Measurements from ENCODE around the gene DCTN1.

DCTN1 gene

DNA sequence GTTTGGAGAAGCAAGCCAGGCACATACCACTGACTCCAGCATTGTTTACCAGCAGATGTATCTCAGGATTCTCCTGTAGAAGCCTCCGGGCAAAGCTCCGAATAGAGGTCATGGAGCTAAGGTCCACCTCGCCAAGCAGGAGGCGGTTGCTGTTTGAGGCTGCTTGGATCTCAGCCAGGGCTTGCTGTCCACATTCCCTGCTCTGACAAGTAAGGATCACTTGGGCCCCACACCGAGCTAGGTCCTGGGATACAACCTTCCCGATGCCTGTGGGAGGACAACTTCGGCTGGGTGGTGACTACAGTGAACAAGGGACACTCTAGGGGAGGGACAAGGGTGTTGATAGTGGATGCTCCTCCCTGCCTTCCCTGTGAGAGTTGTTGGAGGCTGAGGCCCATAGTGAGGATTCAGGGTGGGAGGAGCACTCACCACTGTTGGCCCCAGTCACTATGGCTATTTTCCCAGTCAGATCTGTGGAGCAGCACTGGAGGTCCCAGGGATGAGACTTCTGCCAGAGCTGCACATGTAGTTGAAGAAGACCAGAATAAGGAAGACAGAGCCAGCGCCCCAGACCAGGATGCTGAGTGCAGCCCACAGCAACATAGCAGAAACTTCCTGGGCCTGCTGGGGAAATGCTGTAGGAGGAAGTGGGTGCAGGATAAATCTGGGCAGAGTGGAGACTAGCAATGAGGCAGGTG lies 33.0 kb upstream of the DCTN1 start:
- DNase-seq = no peak

DNA sequence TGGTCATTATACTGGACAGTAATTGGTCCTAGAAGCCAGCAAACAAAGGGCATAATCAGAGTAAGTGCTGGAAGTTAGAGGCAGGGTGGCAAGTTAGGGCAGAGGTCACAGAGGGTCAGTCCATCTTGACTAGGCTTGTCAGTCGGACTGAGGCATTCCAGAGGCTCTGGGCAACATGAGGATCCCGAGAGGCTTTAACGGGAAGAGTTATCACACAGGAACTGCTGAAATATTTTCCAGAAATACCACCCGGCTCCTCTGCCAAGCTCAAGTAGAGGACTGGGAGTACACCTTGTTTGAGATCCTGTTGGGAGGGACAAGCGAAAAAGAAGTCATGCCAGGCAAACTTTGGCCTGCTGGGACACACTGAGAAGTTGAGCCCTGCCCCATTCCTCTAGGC lies 27.6 kb upstream of the DCTN1 start:
- DNase-seq = no peak

DNA sequence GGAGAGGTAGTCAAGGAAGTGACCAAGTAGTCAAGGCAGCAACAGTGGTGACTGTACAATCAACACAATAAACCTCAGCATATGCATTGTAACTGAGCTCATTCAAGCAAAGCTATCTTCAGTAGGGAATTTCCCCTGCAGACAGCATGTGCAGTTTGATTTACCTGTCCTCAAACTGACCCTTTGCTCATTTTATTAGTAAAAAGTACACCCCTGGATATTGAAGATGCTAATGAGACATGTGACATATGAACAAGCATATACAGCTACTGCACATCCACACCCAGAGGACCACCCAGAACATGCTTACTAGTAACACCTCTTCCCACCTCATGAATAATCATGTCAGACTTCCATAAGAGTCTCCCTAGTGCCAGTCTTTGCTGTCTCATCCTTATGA lies 25.9 kb upstream of the DCTN1 start:
- DNase-seq = no peak

DNA sequence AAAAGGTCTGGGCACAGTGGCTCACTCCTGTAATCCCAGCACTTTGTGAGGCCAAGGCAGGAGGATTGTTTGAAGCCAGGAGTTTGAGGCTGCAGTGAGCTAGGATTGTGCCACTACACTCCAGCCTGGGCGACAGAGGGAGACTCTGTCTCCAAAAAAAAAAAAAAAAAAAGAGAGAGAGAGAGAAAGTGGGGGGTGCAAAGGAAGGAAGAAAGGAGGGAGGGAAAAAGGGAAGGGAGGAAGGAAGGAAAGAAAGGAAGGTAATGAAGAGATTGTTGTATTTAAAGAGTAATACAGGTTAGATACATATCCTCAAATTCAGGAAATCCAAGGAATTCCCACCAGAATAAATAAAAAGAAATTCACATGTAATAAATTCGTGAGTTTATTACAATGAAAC lies 21.8 kb upstream of the DCTN1 start:
- DNase-seq = no peak

DNA sequence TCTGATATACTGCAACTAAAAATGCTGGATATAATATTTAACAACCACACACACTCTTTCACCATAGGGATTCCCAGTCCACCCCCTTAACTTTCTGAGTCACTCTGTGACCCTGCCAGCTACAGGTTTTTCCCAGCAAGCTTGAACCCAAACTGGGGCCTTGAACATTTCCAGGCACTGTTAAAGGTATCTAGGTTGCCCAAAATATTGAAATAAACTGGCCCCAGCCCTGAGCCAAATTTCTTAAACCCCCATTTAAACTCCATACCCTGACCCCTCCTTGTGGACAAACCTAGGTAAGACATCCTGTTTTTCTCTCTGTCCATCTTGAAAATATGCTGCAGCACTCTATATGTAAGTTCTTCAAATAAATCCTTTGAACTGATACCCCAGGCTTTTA lies 19.7 kb upstream of the DCTN1 start:
- DNase-seq = peak; percentile 11

DNA sequence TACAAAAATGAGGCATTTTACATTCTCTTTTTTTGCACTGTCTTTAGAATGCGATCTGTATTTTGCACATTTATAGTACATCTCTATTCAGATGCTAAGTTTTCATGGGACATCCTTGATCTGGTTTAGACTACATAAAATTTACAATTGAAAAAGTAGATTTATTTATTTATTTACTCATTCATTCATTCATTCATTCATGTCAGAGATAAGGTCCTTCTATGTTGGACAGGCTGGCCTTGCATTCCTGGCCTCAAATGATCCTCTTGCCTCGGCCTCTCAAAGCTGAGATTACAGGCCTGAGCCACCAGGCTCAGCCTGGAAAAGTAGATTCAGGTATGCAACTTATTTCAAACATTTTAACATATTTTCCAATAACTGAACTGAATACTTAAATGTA lies 16.0 kb upstream of the DCTN1 start:
- no peak for DNase-seq

DNA sequence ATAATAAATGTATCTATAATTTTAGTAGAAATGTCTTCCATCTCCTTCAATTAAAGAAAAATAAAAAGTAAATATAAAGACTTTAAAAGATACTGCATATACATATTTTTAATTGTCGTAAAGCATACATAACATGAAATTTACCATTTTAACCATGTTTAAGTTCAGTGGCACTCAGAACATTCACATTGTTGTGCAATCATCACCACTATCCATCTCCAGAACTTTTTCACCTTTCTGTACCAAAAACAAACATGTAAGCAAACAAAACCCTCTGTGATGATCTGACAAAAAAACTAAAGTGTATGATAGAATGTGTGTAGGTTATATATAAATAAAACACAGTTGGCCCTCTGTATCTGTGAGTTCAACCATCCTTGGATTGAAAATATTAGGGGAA lies 13.4 kb upstream of the DCTN1 start:
- DNase-seq = no peak

DNA sequence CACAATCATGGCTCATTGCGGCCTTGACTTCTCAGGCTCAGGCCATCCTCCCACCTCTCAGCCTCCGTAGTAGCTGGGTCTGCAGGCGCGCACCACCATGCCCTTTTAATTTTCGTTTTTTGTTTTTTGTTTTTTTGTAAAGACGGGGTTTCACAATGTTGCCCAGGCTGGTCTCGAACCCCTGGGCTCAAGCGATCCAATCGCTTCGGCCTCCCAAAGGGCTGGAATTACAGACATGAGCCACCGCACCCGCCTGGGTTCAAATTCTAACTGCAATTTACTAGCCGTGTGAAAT lies 12.3 kb upstream of the DCTN1 start:
- no peak for DNase-seq

DNA sequence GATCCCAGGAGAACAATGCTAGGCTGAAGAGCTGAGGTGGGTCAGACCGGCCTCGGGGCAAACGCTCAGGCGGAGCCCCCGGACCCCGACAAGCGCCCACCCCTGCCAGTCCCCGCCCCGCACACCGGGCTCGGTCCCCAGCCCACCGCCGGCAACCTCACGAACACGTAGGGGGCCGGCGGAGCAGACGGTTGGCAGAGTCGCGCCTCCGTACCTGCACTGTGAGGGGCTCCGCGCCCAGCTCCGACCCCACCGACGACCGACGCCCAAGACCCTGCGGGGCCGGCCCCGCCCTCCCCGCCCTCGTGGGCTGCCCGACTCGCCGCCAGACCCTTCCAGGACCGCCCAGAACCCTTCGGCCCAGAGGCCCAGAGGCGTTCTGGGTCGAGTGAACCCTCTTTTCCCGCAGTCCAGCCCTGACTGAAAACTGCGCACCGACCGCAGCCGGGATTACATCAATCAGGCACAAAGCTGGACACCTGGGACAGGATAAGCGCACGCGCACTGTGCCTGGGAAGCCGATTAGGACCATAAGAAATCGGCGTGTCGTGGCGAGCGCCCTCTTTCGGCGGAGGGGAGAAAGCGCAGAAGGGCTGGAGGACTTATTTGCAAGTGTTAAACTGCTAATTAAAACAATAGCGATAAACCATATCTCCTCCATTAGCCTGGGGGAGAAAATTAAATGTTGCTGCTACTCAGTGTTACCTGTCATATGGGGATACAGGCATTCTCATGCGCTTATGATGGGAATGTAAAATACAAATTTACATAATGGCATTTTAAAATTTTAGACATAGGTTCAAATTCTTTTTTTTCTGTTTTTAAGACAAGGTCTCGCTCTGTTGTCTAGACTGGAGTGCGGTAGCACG lies 11.7 kb upstream of the DCTN1 start:
- peak; percentile 82 for DNase-seq

DNA sequence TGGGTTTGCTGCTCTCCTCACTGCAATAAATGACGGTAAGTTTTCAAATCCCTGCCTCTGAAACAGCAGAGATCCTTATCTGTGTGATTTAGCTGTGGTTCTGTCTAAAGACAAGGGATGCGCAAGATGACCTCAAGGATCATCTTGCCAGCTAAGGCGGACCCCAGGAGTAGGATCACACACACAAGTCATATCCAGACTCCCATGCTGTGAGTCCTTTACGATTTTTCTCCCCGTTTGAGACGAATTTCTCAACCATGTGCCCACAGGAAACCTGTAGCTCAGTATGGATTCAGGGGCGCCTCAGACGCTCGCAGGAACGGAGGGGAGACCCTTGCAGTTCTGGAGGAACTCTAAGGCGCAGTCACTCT lies 11.1 kb upstream of the DCTN1 start:
- no peak for DNase-seq

DNA sequence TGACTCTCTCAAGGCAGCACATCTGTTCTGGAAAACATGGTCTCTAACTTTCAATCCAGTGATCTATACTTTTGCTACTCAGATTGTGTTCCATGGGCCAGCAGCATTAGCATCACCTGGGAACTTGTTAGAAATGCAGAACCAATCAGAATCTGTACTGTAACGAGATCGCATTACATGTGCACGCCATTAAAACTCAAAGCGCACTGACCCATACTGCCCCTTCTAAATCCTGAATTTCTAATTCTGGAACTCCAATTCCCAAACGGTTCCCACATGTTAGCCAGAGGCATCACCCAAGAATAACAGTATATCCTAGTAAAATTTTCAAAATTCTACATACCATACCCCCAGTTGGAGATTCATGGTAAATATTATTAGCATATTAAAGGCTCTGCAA lies 10.5 kb upstream of the DCTN1 start:
- DNase-seq = no peak

DNA sequence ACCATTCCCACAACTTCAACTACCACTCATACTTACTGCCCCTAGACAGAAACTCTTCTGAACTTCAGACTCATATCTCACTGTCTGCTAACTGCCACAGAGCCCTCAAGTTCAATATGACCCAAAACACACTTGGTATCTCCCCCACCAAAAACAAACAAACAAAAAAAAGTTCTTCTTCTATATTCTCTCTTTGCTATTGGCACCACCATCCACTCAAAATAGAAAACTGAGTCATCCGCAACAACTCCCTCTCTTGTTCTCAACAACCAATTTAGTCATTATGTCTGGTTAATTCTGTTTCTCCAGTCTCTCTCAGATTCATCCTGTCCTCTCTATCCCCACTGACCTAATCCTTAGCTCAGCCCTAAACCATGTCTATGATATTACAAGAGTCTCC lies 7.2 kb upstream of the DCTN1 start:
- DNase-seq = no peak

DNA sequence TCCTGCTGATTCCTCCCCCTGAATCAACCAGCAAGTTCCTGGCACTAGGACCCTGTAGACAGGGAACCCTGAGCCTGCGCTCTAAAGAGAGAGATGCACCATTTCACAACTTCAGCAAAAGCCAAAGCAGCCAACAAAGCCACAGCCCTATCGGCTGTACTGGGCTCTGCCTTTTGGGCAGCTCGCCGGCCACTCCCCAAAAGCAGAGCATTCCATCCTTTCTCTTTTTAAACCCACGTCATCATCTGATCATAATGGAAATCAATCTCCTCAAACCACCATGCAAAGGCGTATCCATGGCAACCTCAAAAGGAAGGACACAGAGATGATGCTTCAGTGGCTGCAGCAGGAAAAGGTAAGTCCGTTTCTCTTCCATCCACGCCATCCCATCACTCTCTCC lies 5.3 kb upstream of the DCTN1 start:
- DNase-seq = no peak

DNA sequence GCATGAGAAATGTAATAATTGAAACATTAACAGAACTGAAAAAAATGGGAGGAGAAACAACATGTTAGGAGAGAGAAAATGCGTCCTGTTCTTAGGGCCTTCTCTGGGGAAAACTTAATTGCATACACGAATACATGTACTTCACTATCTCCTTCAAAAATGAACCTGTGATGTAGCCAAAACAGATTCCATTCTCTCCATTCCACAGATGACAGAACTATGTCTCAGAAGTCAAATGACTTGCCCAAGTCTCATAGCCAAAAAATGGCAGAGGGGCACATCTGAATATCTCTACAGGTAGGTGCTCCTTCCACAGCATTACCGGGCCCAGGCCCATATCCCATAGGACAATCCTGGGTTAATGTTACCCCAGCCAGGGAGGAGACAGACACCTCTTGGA lies 3.9 kb upstream of the DCTN1 start:
- no peak for DNase-seq

DNA sequence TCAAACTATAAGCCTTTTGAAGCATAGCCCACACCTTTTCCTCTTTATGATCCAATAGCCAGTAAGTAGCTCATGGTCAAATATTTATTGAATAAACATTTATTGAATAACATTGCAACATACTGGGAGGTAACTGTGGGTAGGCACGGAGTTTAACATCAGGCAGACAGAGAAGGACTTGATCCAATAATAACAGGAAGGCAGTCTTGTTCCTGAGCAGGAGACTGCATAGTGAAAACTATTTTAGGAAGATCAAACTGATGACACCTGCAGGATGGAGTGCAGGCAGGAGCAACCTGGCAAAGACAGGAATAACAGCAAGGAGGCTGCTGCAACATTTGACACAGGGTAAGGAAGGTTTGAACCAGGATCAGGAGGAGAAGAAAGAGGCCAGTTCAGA lies 3.1 kb upstream of the DCTN1 start:
- DNase-seq = no peak

DNA sequence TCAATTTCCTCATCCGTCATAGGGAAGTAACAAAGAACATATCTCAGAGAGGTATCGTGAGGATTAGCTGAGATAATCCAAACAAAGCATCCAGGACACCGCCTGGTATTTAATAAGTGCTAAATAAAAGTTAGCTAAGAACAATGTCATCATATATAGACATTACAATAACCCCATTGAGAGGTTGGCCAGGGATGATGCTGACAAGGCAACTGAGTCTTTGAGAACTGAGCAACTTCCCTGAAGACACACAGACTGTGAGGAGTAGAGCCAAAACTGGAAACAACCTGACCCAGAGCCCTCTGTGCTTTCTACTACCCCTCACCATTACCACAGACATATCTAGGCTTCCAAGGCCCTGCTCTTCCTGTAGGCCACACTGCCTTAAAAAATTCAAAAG lies 1.6 kb upstream of the DCTN1 start:
- no peak for DNase-seq

DNA sequence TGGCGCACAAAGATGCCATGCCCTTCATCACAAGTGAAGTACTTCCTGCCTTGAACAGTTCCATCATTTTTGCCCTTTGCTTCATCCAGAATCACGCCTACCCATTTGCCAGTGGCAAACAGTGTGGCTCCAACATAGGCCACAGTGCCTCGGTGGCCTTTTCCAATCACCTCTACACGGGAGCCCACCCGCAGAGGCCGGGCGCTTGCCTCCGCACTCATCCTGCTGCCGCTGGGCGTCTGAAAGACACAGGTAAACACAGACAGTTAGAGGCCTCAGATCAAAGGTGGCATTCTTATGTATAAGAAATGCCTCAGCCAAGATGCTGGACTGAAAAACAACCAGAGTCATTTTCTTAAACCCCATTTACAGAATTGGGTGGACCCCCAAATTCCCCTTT lies 2.1 kb downstream of the DCTN1 start:
- no peak for DNase-seq

DNA sequence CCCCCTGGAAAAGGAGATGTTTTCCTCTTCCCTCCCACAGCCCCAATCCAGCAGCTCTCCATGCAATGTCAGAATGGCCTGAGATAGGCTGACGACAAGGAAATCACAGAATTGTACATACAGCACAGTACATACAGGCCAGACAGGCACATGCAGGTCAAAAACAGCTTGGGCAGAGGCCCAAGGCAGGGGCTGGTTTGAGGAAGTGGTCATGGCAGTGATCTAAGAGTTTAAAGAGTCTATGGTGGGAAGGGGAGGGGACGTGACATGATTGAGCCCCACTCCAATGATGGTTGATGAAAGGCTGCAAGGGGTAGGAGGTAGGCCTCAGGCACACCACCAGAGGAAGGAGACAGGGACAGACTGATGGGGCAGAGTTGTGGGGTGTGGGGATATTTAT lies 4.3 kb downstream of the DCTN1 start:
- no peak for DNase-seq

DNA sequence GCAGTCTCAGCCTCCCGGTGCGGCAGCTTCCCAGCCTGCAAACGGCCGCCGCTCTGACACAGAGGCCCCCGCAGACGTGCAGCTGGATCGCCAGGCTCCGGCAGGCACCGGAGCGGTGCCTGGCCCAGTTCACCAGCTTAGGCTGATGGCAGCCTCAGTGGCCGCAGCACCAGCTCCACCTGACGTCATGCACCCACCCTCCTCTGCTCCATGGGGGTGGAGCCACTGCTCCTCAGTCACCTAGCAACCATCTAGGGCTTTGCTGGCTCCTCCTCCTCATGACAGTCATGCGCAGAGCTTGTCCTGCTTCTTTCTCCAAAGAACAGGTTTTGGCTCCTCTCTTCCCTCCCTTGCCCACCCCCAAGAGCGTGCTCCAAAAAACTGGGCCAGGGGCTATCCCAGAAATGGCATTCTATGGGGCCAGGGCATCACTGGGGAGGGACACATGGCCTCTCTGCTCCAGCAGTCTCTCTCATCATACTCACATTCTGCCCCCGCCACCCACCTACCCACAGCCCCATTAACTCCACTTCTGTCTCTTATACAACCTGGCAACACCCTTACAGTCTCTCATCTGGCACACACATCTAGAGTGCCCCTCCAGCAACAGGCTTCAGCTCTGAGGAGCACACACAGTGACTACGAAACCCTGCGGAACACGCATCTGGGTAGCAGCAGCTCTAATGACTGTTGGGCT lies 5.5 kb downstream of the DCTN1 start:
- peak; percentile 86 for DNase-seq

DNA sequence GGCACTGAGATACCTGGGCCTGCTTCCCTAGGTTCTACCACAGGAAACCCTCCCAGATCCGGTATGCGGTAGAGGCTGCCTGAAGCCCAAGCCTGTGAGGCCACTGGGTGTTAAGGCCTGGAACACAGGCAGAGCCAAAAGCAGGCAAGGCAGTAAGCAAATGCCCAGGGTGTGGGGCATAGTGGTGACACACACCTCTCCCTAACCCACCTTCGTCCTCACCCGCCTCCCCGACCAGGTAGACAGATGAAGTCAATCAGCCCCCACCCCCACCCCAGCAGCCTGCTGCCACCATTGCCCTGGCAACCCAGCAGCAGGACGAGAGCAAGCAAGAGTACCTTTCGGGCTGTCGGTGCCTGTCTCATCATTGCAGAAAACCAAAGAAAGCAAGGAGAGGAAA lies 6.1 kb downstream of the DCTN1 start:
- peak; percentile 9 for DNase-seq

DNA sequence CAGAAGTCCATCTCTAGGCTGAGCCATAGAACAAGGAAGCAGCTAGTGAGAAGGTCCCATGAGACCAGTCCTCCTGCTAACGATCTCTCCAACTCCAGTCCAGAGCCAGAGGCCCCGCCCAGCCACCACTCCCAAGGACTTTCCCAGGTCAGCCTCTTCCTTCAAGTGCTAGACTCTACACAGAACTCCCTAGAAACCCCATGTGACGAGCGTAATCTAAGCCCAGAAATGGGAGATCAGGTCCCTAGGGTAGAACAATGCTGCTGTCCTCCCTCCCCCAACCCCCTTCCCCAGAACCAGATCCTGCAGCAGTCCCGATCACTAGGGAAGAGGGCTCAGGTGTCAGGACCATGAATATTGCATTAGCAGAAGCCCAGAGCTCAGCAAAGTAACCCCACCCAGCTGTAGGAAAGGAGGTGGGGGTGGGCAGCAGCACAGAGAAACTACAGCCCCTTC lies 6.9 kb downstream of the DCTN1 start:
- no peak for DNase-seq

DNA sequence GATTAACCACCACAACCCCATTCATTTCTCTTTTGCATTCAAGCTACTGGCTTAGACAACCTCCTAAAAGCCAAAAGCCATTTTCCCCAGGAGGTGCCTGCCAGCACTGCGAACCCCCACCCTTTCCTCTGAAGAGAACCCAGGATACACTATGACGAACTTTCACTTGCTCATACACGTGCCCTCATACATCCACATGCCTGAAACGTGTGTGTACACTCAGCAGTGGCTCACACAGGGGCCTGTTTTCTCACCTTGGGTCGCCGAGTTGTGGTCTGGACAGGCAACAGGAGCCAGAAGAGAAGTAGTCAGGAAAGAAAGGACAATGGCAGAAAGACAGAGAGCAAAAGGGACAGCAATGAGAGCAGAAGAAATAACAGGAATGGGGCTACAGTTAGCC lies 7.4 kb downstream of the DCTN1 start:
- DNase-seq = no peak

DNA sequence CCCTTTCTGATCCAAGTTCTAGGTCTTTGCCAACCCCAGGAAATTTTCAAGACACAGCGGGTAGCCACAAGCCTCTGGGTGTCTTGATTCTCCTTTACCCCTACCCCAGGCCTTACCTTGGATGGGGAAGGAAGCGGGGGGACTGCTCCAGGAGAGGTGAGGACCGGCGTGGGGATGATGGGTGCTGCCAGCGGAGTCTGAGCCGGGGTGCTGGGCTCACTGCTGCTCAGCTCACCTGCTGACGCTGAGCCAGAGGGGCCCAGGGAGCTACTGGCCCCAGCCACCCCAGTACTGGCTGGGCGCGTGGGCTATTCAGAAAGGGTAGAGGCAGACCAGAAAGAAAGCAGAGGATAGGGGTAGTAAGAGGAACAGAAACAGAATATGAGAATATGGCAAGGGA lies 8.7 kb downstream of the DCTN1 start:
- DNase-seq = no peak

DNA sequence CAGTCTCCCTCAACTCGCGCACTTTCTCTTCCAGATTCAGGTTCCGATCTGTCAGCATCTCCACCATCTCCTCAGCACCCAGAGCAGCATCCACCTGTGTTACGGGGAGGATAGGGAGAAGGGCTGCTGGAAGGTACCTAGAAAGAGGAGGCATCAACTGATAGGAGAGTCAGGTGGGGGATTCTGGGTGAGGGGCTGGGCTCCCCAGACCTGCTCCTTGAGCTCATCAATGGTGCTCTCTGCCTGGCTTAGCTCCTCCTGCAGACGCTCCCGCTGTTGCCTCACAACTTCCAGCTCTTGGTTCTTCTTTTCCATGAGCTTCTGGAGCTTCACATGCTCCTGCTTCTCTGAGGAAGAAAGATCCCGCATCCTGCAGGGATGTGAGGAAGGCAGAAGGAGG lies 10.1 kb downstream of the DCTN1 start:
- no peak for DNase-seq
